ENCODE measurements around the gene FKBP2.

- TF ChIP-seq EZH2 (IDR thresholded peaks at IDR 0.05) (no peak), POLR2AphosphoS5 (IDR thresholded peaks at IDR 0.05; ENCODE audit: borderline replicate concordance, low read depth, low read length) (no peak)
Measured at GRCh38 chr11:64223001-64223651, 17.8 kb upstream of the FKBP2 start.

Measured in SK-N-MC (cell line).